GM19043 (cell line): ENCODE data around the gene OR1A2.
"Not testable (repeated sequence)": the region's sequence is repeated elsewhere in the genome, so short reads cannot be mapped to it uniquely, and the experiment has no call there.

Source experiments
- ATAC-seq: cut with Tn5 transposase; IDR thresholded peaks from one replicate; pipeline ENCODE4 v1.9.1; 2021; ENCODE audit warnings: low read depth; ENCODE audit not compliant: unreplicated experiment

The OR1A2 gene

GRCh38 chr17:3197219-3197618 is at the start of gene OR1A2:
TSS of gene OR1A2 (plus strand) at chr17:3197519. CDS start at chr17:3197519, 0 bp downstream.
- ATAC-seq = no peak

- ATAC-seq = no peak
These were observed 40.1 kb upstream of the OR1A2 start for GRCh38 chr17:3157218-3157617.

- no peak for ATAC-seq
These were observed 29.7 kb upstream of the OR1A2 start for GRCh38 chr17:3167574-3167973.

GRCh38 chr17:3189961-3190360 is 7.4 kb upstream of the OR1A2 start:
- no peak for ATAC-seq

- ATAC-seq = no peak
These were observed 10.0 kb downstream of the OR1A2 start, which contains the start of gene OR1A1 for GRCh38 chr17:3207367-3207766. TSS of gene OR1A1 (plus strand) at chr17:3207667. CDS start at chr17:3215621, 7,954 bp downstream.

- ATAC-seq = no peak
These were observed 11.2 kb downstream of the OR1A2 start for GRCh38 chr17:3208484-3208883.

GRCh38 chr17:3213001-3213400 is 15.7 kb downstream of the OR1A2 start:
- ATAC-seq = no peak

- ATAC-seq = no peak
These were observed 16.3 kb downstream of the OR1A2 start for GRCh38 chr17:3213587-3213986.

GRCh38 chr17:3219978-3220377 is 22.7 kb downstream of the OR1A2 start:
- not testable (repeated sequence) for ATAC-seq

GRCh38 chr17:3221850-3222249 is 24.5 kb downstream of the OR1A2 start:
- ATAC-seq = no peak

- no peak for ATAC-seq
These were observed 25.2 kb downstream of the OR1A2 start for GRCh38 chr17:3222505-3222904.

- not testable (repeated sequence) for ATAC-seq
These were observed 27.5 kb downstream of the OR1A2 start for GRCh38 chr17:3224721-3225352.

- ATAC-seq = not testable (repeated sequence)
These were observed 35.0 kb downstream of the OR1A2 start for GRCh38 chr17:3232300-3232699.

- ATAC-seq = not testable (repeated sequence)
These were observed 41.4 kb downstream of the OR1A2 start for GRCh38 chr17:3238685-3239084.

GRCh38 chr17:3241044-3241443 is 43.7 kb downstream of the OR1A2 start:
- ATAC-seq = not testable (repeated sequence)

GRCh38 chr17:3244841-3245240 is 47.5 kb downstream of the OR1A2 start:
- not testable (repeated sequence) for ATAC-seq
